GM12878 (cell line): ENCODE results near the gene SUSD6. TPM values are rescaled to one million over a fixed set of nuclear protein-coding genes. Genes with fewer than 3 reads are reported as not detected.

Experiments
- ATAC-seq: fragments of 200-7000 bp; cut with Tn5 transposase; 3 replicates; pipeline ENCODE4 v1.9.1; 2020; ENCODE audit warnings: mild to moderate bottlenecking, moderate library complexity
- BruUV-seq: library from RNA; stranded (reverse); fragments of 400-500 nt; replicated peaks from 2 replicates; lab custom pipeline; 2021; lab: Mats Ljungman, UMichigan
- CTCF ChIA-PET: fragments of 300-600 bp; sonication (Branson Sonifier 250); formaldehyde crosslinking; extraction: SDS; loops from one replicate; lab custom pipeline; 2021; ENCODE audit warnings: inconsistent platforms; lab: Yijun Ruan, JAX
- POLR2A ChIA-PET: fragments of 350-600 bp; formaldehyde crosslinking; extraction: SDS; loops from one replicate; lab custom pipeline; 2021; ENCODE audit warnings: inconsistent platforms; lab: Charles Lee
- RAD21 ChIA-PET: fragments of 300-600 bp; sonication (Branson Sonifier 250); formaldehyde crosslinking; loops from one replicate; lab custom pipeline; 2023; ENCODE audit warnings: antibody characterized with exemption; ENCODE audit not compliant: unreplicated experiment; lab: Charles Lee
- SMC1A ChIA-PET: fragments of 300-600 bp; sonication (Branson Sonifier 250); formaldehyde crosslinking; loops from one replicate; lab custom pipeline; 2023; ENCODE audit not compliant: unreplicated experiment, uncharacterized antibody; lab: Charles Lee
- DNase-seq: peaks from one replicate; pipeline ENCODE4 v3.0.0-alpha.2; 2011; ENCODE audit warnings: low read depth, low spot score
- FAIRE-seq: peaks from 3 replicates; lab custom pipeline; 2011; peaks lifted over from hg19 to GRCh38; lab: Jason Lieb, UNC
- H2AFZ ChIP-seq: 2 replicates; pipeline ENCODE4 v1.6.0; 2011; ENCODE audit warnings: low read depth, low read length, control low read depth; ENCODE audit not compliant: control insufficient read depth
- H3K27ac ChIP-seq: 2 replicates; pipeline ENCODE4 v1.5.1; 2011; ENCODE audit warnings: control low read depth; ENCODE audit not compliant: control insufficient read depth, insufficient read depth
- H3K27me3 ChIP-seq, 2 experiments: replicated peaks in 1 of 2; 2 replicates each; pipeline versions ENCODE4 v1.6.0 to v1.6.1; 2011; ENCODE audit warnings: low read length in 1 of 2; ENCODE audit not compliant: control insufficient read depth in 2 of 2, insufficient read depth in 2 of 2
- H3K36me3 ChIP-seq, 2 experiments: 2 replicates each; pipeline ENCODE4 v1.5.1; 2011; ENCODE audit warnings: low read length in 1 of 2; ENCODE audit not compliant: control insufficient read depth in 2 of 2, insufficient read depth in 2 of 2
- H3K4me1 ChIP-seq: 2 replicates; pipeline ENCODE4 v1.6.1; 2011; ENCODE audit warnings: mild to moderate bottlenecking, low read length, moderate library complexity, mixed read lengths; ENCODE audit not compliant: control insufficient read depth, insufficient read depth
- H3K4me2 ChIP-seq: 2 replicates; pipeline ENCODE4 v1.6.0; 2011; ENCODE audit warnings: control low read depth; ENCODE audit not compliant: control insufficient read depth, insufficient read depth
- H3K4me3 ChIP-seq: fragments of 200-600 bp; sonication (generic); 2 replicates; pipeline ENCODE4 v1.5.1; 2016
- H3K79me2 ChIP-seq: 2 replicates; pipeline ENCODE4 v1.6.0; 2011; ENCODE audit warnings: low read length; ENCODE audit not compliant: control insufficient read depth, insufficient read depth
- H3K9ac ChIP-seq: 2 replicates; pipeline ENCODE4 v1.8.0; 2011; ENCODE audit warnings: low read length, control low read depth, mixed read lengths; ENCODE audit not compliant: control insufficient read depth, insufficient read depth
- H3K9me3 ChIP-seq: replicated peaks from 3 replicates; pipeline ENCODE4 v1.5.1; 2011; ENCODE audit warnings: mild to moderate bottlenecking, low read length; ENCODE audit not compliant: control insufficient read depth, insufficient read depth
- H4K20me1 ChIP-seq: 2 replicates; pipeline ENCODE4 v1.6.0; 2011; ENCODE audit not compliant: control insufficient read depth, insufficient read depth
- ATF7 ChIP-seq: fragments of 450-650 bp; IDR thresholded peaks from 2 replicates; pipeline ENCODE4 v1.6.1; 2016; ENCODE audit warnings: low read depth, mild to moderate bottlenecking
- BHLHE40 ChIP-seq, 2 experiments: fragments of 450-650 bp in 1 of 2; IDR thresholded peaks; 2 replicates each; pipeline ENCODE4 v1.6.1; 2011 to 2017; ENCODE audit warnings: low read depth in 2 of 2, borderline replicate concordance in 1 of 2, improper control_type of control experiment in 1 of 2, low read length in 1 of 2, mild to moderate bottlenecking in 1 of 2
- DPF2 ChIP-seq: fragments of 450-650 bp; IDR thresholded peaks from 2 replicates; pipeline ENCODE4 v1.6.1; 2017; ENCODE audit warnings: mild to moderate bottlenecking
- HDAC6 ChIP-seq: fragments of 200-600 bp; sonication (generic); IDR thresholded peaks from one replicate; pipeline ENCODE4 v1.8.0; 2017; ENCODE audit warnings: antibody characterized with exemption; ENCODE audit not compliant: unreplicated experiment
- IKZF1 ChIP-seq: fragments of 450-650 bp; conservative IDR thresholded peaks from 2 replicates; pipeline ENCODE4 v1.6.1; 2017; ENCODE audit warnings: antibody characterized with exemption, mild to moderate bottlenecking
- IKZF2 ChIP-seq, 2 experiments: fragments of 450-650 bp; IDR thresholded peaks; 2 replicates each; pipeline ENCODE4 v1.6.1; 2017; ENCODE audit warnings: mild to moderate bottlenecking in 2 of 2, moderate library complexity in 2 of 2
- JUNB ChIP-seq: IDR thresholded peaks from 2 replicates; pipeline ENCODE4 v1.6.1; 2016; ENCODE audit warnings: antibody characterized with exemption, mild to moderate bottlenecking
- MEF2B ChIP-seq: fragments of 450-650 bp; IDR thresholded peaks from 2 replicates; pipeline ENCODE4 v1.6.1; 2018; ENCODE audit warnings: mild to moderate bottlenecking, moderate library complexity; ENCODE audit not compliant: partially characterized antibody, poor library complexity, severe bottlenecking
- MTA2 ChIP-seq: fragments of 450-650 bp; IDR thresholded peaks from 2 replicates; pipeline ENCODE4 v1.6.1; 2016; ENCODE audit warnings: low read depth, mild to moderate bottlenecking, moderate library complexity
- NBN ChIP-seq: fragments of 450-650 bp; IDR thresholded peaks from 2 replicates; pipeline ENCODE4 v1.6.1; 2016
- NR2F1 ChIP-seq: fragments of 450-650 bp; conservative IDR thresholded peaks from 2 replicates; pipeline ENCODE4 v1.6.1; 2017; ENCODE audit warnings: mild to moderate bottlenecking
- POLR2A ChIP-seq: IDR thresholded peaks from 2 replicates; pipeline ENCODE4 v1.6.1; 2011; ENCODE audit warnings: low read depth, mild to moderate bottlenecking, low read length
- RCOR1 ChIP-seq: conservative IDR thresholded peaks from 2 replicates; pipeline ENCODE4 v1.6.1; 2012; ENCODE audit warnings: low read depth, low read length, improper control_type of control experiment
- SIN3A ChIP-seq: IDR thresholded peaks from 2 replicates; pipeline ENCODE4 v1.6.1; 2012; ENCODE audit warnings: low read depth, low read length, improper control_type of control experiment
- SMARCA5 ChIP-seq: fragments of 450-650 bp; IDR thresholded peaks from 2 replicates; pipeline ENCODE4 v1.6.1; 2017; ENCODE audit warnings: mild to moderate bottlenecking
- SREBF1 ChIP-seq: IDR thresholded peaks from 2 replicates; pipeline ENCODE4 v1.6.1; 2012; ENCODE audit warnings: mild to moderate bottlenecking, low read length
- TCF7 ChIP-seq: IDR thresholded peaks from 2 replicates; pipeline ENCODE4 v1.6.1; 2014; ENCODE audit warnings: antibody characterized with exemption, borderline replicate concordance
- WRNIP1 ChIP-seq: IDR thresholded peaks from 2 replicates; pipeline ENCODE4 v1.6.1; 2011; ENCODE audit warnings: low read depth, low read length, improper control_type of control experiment, borderline replicate concordance
- WGBS: methylation state at CpG from one replicate; pipeline ENCODE4 v1.1.6; 2016; ENCODE audit warnings: low lambda C conversion rate; ENCODE audit not compliant: insufficient replicate concordance, insufficient coverage; ENCODE audit errors: missing lambda C conversion rate; 5-methylcytosine and 5-hydroxymethylcytosine counted together
- in situ Hi-C: fragments of 300-500 bp; cut with MboI; formaldehyde crosslinking; loops from 9 replicates; pipeline ENCODE4 v1.14.3; 2018; ENCODE audit warnings: mixed read lengths
- intact Hi-C: fragments of 100-400 bp; cut with micrococcal nuclease; formaldehyde crosslinking; loops from one replicate; pipeline ENCODE4 v1.14.2; 2022; ENCODE audit not compliant: unreplicated experiment
- polyA plus RNA-seq, 11 experiments: library from polyadenylated mRNA; depleted of rRNA in 4 of 11; unstranded in 6 of 11; stranded (reverse) in 5 of 11; fragments of >200 nt; fragmentation: Nextera tagmentation in 4 of 11; fragmentation: Illumina TruSeq in 1 of 11; extraction: Ambion mirVana in 4 of 11; extraction: Trizol in 1 of 11; gene quantifications; 1 replicate in 1 of 11; 2 replicates in 10 of 11; pipeline versions ENCODE4 v1.2.1 to v1.2.3, GENCODE V29; 2011 to 2016; ENCODE audit warnings: inconsistent platforms in 2 of 11, missing spikeins in 2 of 11, low read depth in 1 of 11
- total RNA-seq, 4 experiments: library from RNA; depleted of rRNA in 3 of 4; stranded (reverse); fragments of >200 nt in 3 of 4; fragmentation: Illumina TruSeq in 1 of 4; extraction: Trizol in 1 of 4; gene quantifications; 2 replicates each; pipeline versions ENCODE4 v1.2.1 to v1.2.3, GENCODE V29; 2013 to 2021
- TF ChIP-seq, protein P1 (sequence below): fragments of 450-650 bp; IDR thresholded peaks from 2 replicates; pipeline ENCODE4 v1.6.1; 2017; ENCODE audit warnings: mild to moderate bottlenecking, moderate library complexity
- TF ChIP-seq, protein P2 (sequence below): fragments of 450-650 bp; IDR thresholded peaks from 2 replicates; pipeline ENCODE4 v1.6.1; 2014; ENCODE audit warnings: mild to moderate bottlenecking
- TF ChIP-seq, protein P3 (sequence below): IDR thresholded peaks from 2 replicates; pipeline ENCODE4 v1.6.1; 2012; ENCODE audit warnings: low read depth, low read length, improper control_type of control experiment

Gene SUSD6
- total and polyA plus RNA-seq, 10 of the 15 experiments (the other 5 are each of a cell fraction or from before 2014, with no cell fraction given): 6.6 to 39.8 (median 20.2) TPM

DNA sequence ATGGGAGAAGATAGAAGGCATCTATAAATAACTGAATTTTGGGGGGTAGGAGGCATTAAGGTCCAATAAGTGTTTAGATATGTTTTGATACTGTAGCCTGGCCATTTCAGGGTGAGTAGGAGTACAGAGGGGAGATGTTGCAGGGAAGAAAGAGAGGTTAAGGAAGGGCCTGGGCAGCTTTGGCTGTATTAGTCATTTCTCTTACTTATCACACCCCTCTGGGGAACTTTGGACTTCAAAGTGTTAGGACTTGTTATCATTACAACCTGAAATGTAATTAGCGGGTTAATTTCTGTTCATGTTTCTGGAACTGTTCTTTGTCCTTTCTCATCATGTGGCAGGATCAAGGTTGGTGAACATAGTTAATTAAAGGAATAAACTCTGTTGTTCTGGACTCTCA lies 40.3 kb downstream of the SUSD6 start:
- peak overlapping the region; percentile 34 for H3K9ac ChIP-seq
- H3K4me1 ChIP-seq: peaks cover 74% of the 10 kb centered on the region
- TF ChIP-seq SREBF1 (no peak), RCOR1 (no peak), BHLHE40 (IDR thresholded peaks at IDR 0.05; ENCODE audit: borderline replicate concordance in 1 of 2, low read depth in 2 of 2, low read length in 1 of 2) (peak in 1 of 2 experiments; percentile 21; a peak in 1 of 4 replicates), JUNB (no peak), IKZF1 (peak; percentile 83), POLR2A (no peak), SIN3A (no peak), DPF2 (peak; percentile 43), MTA2 (peak; percentile 95), IKZF2 (IDR thresholded peaks at IDR 0.05) (peak; percentile 80 to 87; a peak in 3 of 4 replicates), SMARCA5 (no peak), MEF2B (peak; percentile 60), HDAC6 (no peak), NBN (0 out of 2 replicates have a peak, but pooled peaks have one; percentile 39), NR2F1 (peak; percentile 56), ATF7 (peak; percentile 51), TCF7 (0 out of 2 replicates have a peak, but pooled peaks have one; percentile 33), WRNIP1 (no peak)
- TF ChIP-seq, protein P1, sequence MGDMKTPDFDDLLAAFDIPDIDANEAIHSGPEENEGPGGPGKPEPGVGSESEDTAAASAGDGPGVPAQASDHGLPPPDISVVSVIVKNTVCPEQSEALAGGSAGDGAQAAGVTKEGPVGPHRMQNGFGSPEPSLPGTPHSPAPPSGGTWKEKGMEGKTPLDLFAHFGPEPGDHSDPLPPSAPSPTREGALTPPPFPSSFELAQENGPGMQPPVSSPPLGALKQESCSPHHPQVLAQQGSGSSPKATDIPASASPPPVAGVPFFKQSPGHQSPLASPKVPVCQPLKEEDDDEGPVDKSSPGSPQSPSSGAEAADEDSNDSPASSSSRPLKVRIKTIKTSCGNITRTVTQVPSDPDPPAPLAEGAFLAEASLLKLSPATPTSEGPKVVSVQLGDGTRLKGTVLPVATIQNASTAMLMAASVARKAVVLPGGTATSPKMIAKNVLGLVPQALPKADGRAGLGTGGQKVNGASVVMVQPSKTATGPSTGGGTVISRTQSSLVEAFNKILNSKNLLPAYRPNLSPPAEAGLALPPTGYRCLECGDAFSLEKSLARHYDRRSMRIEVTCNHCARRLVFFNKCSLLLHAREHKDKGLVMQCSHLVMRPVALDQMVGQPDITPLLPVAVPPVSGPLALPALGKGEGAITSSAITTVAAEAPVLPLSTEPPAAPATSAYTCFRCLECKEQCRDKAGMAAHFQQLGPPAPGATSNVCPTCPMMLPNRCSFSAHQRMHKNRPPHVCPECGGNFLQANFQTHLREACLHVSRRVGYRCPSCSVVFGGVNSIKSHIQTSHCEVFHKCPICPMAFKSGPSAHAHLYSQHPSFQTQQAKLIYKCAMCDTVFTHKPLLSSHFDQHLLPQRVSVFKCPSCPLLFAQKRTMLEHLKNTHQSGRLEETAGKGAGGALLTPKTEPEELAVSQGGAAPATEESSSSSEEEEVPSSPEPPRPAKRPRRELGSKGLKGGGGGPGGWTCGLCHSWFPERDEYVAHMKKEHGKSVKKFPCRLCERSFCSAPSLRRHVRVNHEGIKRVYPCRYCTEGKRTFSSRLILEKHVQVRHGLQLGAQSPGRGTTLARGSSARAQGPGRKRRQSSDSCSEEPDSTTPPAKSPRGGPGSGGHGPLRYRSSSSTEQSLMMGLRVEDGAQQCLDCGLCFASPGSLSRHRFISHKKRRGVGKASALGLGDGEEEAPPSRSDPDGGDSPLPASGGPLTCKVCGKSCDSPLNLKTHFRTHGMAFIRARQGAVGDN: 0 out of 2 replicates have a peak, but pooled peaks have one; percentile 34
- TF ChIP-seq, protein P2, sequence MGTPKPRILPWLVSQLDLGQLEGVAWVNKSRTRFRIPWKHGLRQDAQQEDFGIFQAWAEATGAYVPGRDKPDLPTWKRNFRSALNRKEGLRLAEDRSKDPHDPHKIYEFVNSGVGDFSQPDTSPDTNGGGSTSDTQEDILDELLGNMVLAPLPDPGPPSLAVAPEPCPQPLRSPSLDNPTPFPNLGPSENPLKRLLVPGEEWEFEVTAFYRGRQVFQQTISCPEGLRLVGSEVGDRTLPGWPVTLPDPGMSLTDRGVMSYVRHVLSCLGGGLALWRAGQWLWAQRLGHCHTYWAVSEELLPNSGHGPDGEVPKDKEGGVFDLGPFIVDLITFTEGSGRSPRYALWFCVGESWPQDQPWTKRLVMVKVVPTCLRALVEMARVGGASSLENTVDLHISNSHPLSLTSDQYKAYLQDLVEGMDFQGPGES: no peak
- TF ChIP-seq, protein P3, sequence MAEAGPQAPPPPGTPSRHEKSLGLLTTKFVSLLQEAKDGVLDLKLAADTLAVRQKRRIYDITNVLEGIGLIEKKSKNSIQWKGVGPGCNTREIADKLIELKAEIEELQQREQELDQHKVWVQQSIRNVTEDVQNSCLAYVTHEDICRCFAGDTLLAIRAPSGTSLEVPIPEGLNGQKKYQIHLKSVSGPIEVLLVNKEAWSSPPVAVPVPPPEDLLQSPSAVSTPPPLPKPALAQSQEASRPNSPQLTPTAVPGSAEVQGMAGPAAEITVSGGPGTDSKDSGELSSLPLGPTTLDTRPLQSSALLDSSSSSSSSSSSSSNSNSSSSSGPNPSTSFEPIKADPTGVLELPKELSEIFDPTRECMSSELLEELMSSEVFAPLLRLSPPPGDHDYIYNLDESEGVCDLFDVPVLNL: no peak

More for the DNA sequence above, 40.3 kb downstream of the SUSD6 start:
- Histone ChIP-seq H3K4me3 (no peak overlapping the region), H3K4me2 (peak overlapping the region; percentile 74), H2AFZ (no peak overlapping the region), H4K20me1 (peaks cover 3% of the 10 kb centered on the region; the same call in 1 of the 2 replicates), H3K27ac (peak overlapping the region; percentile 96), H3K27me3 (no peaks in the 10 kb centered on the region), H3K79me2 (peaks cover 99% of the 10 kb centered on the region), H3K36me3 (peaks cover 0 to 5% of the 10 kb centered on the region in 2 experiments; a peak in 3 of 4 replicates), H3K9me3 (no peaks in the 10 kb centered on the region; the same call in 2 of the 3 replicates)
- in situ Hi-C loops: no loop called here
- WGBS: 35% methylated on average over 1 of the region's 1 CpG
- ChIA-PET RAD21 (interaction anchor here (1.3 to 9.9 kb wide), 5 partner anchors 14 to 37 kb away, joined by 5 to 178 read pairs (median 13); partner anchors contain the start of gene SUSD6), POLR2A (interaction anchor here (0.7 to 9.8 kb wide), 4 partner anchors 14 to 40 kb away, joined by 3 to 88 read pairs (median 26); partner anchors contain the start of gene SUSD6), CTCF (interaction anchor here (0.8 to 6.1 kb wide), 4 partner anchors 21 to 36 kb away, joined by 3 to 36 read pairs (median 8); no protein-coding TSS in a partner anchor), SMC1A (interaction anchor here (1.0 to 11.9 kb wide), 8 partner anchors 10 to 47 kb away, joined by 3 to 336 read pairs (median 30); partner anchors contain the start of gene SUSD6)
- FAIRE-seq: no peak
- DNase-seq: no peak
- no TSS peak for BruUV-seq
- ATAC-seq: peak; percentile 60
- intact Hi-C loops: loop anchor here (2.0 kb wide), 3 partner anchors 15 to 37 kb away; no protein-coding TSS in a partner anchor
